ENCODE results near the gene NPAS3.

Gene NPAS3

GRCh38 chr14:33504246-33505099, 565.8 kb downstream of the NPAS3 start:
- DNase-seq (ENCODE audit: extremely low read depth in 1 of 2, low read depth in 1 of 2): no peak

DNA sequence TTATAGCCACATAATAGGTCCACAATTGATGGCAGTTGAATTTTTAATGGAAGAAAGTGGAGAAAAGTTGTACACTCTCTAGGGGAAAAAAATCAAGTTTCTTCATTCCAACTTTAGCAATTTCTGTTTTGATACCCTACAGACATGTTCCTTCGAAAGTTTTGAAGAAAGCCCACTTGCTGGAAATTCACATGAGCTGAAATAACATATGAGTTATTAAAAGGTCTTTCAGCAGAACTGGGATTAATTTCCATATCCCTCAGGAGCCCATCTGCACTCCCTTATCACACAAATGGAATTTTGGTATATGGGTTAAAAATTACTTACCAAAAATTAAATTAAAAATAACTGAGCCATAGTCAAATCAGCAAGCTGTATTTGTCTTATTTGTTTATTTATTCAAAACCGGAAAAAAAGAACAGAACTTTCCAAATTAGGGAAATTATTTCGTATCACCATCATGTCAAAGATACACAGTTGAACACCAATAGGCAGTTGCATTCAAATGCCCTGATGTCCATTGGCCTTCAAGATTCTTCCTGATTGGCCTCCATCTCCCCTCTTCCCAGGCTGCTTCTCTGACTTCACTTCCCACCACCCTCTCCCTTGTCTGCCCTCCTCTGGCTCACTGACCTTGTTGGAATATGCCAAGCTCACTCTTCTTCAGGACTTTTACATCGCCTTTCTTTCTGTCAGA, 566.7 kb downstream of the NPAS3 start:
- no peak for DNase-seq (ENCODE audit: extremely low read depth in 1 of 2, low read depth in 1 of 2)

DNA sequence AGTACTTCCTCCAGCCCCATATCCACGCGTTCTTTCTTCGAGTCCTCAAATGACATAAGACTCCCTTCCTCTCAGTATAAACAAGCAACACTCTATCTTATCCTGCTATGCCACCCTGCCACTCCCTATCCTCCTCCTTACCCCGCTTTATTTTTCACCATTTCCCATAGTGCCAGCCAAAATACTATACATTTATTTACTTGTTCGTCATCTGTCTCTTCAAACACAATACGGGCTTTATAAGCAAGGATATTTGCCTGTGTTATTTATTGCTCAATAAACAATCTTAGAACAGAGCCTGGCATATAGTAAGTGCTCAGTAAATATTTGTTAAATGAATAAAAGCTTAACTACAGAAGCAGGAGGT, 567.3 kb downstream of the NPAS3 start:
- DNase-seq (ENCODE audit: extremely low read depth in 1 of 2, low read depth in 1 of 2): no peak

GRCh38 chr14:33508126-33509062, 569.7 kb downstream of the NPAS3 start:
- DNase-seq (ENCODE audit: extremely low read depth in 1 of 2, low read depth in 1 of 2): no peak

- no peak for DNase-seq (ENCODE audit: extremely low read depth in 1 of 2, low read depth in 1 of 2)
Measured at GRCh38 chr14:33509454-33509853, 570.8 kb downstream of the NPAS3 start.

GRCh38 chr14:33510063-33510481, 571.4 kb downstream of the NPAS3 start:
- no peak for DNase-seq (ENCODE audit: extremely low read depth in 1 of 2, low read depth in 1 of 2)

DNA sequence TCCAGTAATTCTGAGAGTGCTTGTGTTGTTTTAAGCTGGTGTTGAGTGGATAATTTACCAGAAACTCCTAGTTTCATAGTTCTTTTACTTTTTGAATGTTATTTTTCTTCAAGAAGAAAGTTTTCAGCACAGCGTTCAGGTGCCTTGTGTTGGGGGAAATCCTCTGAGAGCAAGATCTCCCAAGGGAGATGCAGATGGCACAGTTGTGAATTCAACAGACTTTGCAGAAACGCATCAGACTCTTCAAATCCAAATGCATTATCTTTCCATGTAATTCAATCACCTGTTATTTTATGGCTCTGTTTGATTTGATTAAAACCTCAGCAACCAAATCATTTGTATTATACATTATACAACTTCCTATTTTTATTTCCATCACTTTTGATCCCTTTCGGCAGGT, 572.3 kb downstream of the NPAS3 start:
- DNase-seq (ENCODE audit: extremely low read depth in 1 of 2, low read depth in 1 of 2): no peak

GRCh38 chr14:33511851-33512640, 573.4 kb downstream of the NPAS3 start:
- no peak for DNase-seq (ENCODE audit: extremely low read depth in 1 of 2, low read depth in 1 of 2)

- DNase-seq (ENCODE audit: extremely low read depth in 1 of 2, low read depth in 1 of 2): no peak
Measured at GRCh38 chr14:33515441-33515840, 576.8 kb downstream of the NPAS3 start.

DNA sequence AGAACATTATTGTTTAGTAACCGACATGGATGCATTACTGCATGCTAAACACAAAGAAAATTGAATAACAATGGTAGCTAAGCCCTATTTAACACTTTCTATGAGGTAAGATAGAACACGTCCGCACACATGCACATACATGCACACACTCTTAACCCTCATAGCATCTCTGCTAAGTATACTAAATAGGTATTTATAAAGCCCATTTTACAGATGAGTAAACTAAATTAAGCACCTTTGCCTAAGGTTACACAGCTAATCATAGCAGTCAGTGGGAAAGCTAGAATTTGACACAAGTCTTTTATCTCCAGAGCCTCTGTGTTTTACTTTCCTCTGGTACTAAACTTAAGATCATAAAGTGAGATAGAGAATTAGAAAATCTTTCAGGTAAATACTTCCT, 577.2 kb downstream of the NPAS3 start:
- no peak for DNase-seq (ENCODE audit: extremely low read depth in 1 of 2, low read depth in 1 of 2)

DNA sequence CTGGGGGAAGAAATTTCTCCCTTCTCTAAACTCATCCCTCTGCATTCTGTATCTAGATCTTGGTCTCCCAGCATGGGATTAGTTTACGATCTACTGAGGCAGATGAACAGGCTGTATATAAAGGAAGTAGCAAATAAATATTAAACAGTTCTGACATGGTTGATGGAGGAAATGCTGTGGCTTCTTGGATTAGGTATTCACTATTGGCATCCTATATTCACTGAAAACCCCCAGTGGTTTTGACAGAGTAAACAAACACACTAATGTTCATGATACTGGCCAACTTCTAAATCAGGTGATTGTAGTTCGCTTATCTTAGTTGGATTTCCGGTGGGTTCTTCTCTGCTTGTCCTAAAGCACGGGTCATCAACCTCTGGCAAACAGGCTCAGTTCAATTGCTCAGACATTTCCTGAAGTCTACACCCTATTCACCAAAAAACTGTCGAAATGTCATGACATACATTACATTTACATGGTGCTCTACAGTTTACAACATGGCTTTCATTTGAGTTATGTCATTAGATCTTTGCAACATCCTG, 578.3 kb downstream of the NPAS3 start:
- no peak for DNase-seq (ENCODE audit: extremely low read depth in 1 of 2, low read depth in 1 of 2)

DNA sequence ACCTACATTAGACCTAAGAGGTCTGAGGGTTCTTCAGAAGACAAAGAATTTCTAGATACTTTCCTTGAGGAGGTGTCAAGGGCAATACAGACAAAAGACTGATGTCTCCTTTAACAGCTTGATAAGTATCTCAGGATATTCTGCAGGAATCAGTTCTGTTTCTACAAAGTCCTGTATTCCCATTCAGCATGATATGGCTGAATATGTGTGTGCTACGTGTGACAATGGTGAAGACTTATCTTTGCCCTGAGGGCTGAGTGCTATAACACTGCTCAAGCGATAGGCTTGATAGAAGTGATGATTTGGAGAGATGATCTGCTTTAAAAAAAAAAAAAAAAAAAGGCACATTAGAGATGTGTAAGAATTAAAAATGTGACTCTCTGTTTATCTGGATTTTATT, 582.5 kb downstream of the NPAS3 start:
- DNase-seq (ENCODE audit: extremely low read depth in 1 of 2, low read depth in 1 of 2): no peak

DNA sequence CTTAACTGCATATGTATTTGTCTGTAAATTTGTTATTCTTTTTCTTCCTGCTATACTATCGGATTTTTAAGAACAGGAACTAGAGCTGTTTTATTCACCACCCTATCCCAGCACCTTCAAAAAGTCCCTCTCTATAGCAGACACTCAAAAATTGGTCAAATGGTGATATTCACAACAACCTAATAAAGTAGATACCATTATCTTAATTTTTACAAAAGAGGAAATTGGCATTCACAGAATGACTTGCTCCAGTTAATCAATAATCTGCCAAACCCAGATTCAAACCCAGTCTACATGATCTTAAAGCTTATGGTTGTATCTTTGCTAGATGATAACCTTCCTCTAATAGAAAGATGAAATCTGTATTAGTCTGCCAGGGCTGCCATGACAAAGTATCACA, 585.6 kb downstream of the NPAS3 start:
- no peak for DNase-seq (ENCODE audit: extremely low read depth in 1 of 2, low read depth in 1 of 2)

DNA sequence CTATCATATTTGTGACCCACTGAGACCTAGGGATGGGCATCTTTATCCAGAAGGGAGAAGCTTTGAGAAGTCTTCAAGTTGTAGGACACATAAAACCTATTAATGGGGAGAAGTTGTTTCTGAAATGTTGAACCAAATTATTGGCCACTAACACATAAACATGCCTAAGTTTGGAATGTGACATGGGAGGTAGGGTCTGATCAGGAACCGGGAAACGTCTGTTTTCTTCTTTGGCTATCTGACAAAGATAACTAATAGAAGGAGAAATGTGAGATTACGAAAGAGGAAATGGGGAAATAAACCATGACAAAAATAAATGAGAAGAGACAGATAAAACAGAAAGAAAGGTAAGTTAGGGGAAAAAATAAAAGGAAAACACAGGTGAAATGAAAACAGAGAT, 586.9 kb downstream of the NPAS3 start:
- DNase-seq (ENCODE audit: extremely low read depth in 1 of 2, low read depth in 1 of 2): no peak

DNA sequence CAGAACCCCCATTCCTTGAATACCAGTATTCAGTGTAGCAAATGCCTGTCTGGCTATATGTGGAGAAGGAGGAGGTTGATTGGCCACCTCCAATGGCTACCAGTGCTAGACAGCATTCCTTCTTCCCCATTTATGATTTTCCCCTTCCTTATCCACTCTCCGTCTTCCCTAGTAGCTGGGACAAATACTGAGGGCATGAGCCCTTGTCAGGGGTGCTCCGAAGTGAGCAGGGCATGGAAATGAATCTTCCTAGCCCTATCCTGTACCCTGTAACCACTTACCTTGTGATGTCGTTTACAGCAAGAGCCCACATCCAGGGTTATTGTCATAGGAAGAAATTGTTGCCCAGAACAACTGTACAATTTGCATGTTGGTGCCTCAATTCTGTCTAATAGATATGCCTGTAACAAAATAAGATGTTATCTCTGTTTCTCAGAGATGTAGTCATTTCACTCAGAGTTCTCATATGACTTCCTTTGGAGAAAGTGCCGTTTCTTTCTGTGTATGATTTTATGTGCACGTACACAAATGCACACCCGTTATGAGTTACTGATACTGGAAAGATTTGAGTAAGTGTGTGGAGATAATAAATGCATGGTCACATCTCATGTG, 588.5 kb downstream of the NPAS3 start:
- DNase-seq (ENCODE audit: extremely low read depth in 1 of 2, low read depth in 1 of 2): no peak

GRCh38 chr14:33528655-33529054, 590.0 kb downstream of the NPAS3 start:
- DNase-seq (ENCODE audit: extremely low read depth in 1 of 2, low read depth in 1 of 2): no peak

DNA sequence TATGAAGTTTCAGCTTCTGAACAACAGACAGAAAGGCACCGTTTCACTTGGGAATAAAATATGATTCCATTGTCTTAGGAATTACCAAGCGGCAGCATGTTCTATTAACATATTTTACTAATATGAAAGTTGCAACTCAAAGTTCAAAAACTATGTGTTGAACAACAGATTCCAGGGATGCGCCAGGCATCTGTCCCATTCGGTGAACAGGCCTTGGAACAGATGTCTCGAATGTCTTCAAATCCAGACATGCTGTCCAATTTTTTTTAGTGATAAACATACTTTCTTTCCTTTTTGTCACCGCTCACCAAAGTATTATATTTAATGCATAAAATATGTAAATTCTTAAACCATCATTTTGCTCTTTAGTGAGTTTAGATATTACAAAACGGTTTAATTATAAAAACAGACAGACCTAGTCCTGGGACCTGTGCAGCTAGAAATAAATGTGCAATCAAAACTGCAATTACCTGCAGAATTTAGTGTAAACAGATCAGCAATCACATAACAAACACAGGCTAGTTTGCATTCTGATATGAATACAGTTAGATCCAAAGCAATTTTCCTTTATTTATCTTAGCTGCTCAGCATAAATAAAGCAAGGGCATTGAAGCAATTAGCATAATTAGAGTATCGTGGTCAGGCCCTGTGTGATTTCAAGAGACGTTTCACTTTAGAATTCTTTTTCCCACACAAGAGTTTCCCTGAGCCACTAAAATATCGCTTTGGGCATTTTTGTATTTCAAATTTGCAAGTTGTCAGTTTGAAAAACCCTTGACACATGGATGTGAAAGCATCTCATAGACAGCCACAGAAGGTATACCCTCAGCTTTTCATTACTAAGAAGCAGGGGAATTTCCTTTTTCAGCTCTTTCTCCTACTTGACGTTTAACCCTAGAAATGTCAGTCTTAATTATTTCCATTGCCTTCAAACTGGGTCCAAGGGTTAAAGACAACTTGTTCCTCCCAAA, 591.4 kb downstream of the NPAS3 start:
- DNase-seq (ENCODE audit: extremely low read depth in 1 of 2, low read depth in 1 of 2): no peak

GRCh38 chr14:33532553-33532952, 593.9 kb downstream of the NPAS3 start:
- DNase-seq (ENCODE audit: extremely low read depth in 1 of 2, low read depth in 1 of 2): no peak

GRCh38 chr14:33534104-33534503, 595.4 kb downstream of the NPAS3 start:
- no peak for DNase-seq (ENCODE audit: extremely low read depth in 1 of 2, low read depth in 1 of 2)
